HG03196 (cell line): ENCODE measurements around the gene AMFR.

Experiments used
- ATAC-seq: cut with Tn5 transposase; IDR thresholded peaks from one replicate; pipeline ENCODE4 v1.9.1; 2021; ENCODE audit not compliant: unreplicated experiment

The AMFR gene

GRCh38 chr16:56363781-56364565, 61.4 kb downstream of the AMFR start:
- no peak for ATAC-seq

- no peak for ATAC-seq
Observed at GRCh38 chr16:56363181-56363716, 62.1 kb downstream of the AMFR start.

GRCh38 chr16:56362706-56363105, 62.6 kb downstream of the AMFR start:
- ATAC-seq = no peak

GRCh38 chr16:56362057-56362655, 63.2 kb downstream of the AMFR start:
- no peak for ATAC-seq

GRCh38 chr16:56360117-56361008, 65.0 kb downstream of the AMFR start:
- no peak for ATAC-seq

- no peak for ATAC-seq
Observed at GRCh38 chr16:56357765-56358322, 67.5 kb downstream of the AMFR start.

GRCh38 chr16:56357241-56357764, 68.0 kb downstream of the AMFR start:
- ATAC-seq = no peak

GRCh38 chr16:56356276-56357240, 68.8 kb downstream of the AMFR start:
- peak; percentile 88 for ATAC-seq

- no peak for ATAC-seq
Observed at GRCh38 chr16:56355786-56356275, 69.5 kb downstream of the AMFR start.

- ATAC-seq = no peak
Observed at GRCh38 chr16:56355221-56355620, 70.1 kb downstream of the AMFR start.

GRCh38 chr16:56354746-56355145, 70.6 kb downstream of the AMFR start:
- no peak for ATAC-seq

- no peak for ATAC-seq
Observed at GRCh38 chr16:56354016-56354415, 71.3 kb downstream of the AMFR start.

- ATAC-seq = no peak
Observed at GRCh38 chr16:56353054-56353921, 72.1 kb downstream of the AMFR start.

GRCh38 chr16:56352351-56353053, 72.8 kb downstream of the AMFR start:
- ATAC-seq = no peak

- no peak for ATAC-seq
Observed at GRCh38 chr16:56351481-56351880, 73.9 kb downstream of the AMFR start.

- ATAC-seq = no peak
Observed at GRCh38 chr16:56350491-56351405, 74.6 kb downstream of the AMFR start.

- no peak for ATAC-seq
Observed at GRCh38 chr16:56349711-56350161, 75.6 kb downstream of the AMFR start.
